Panc1 (cell line): ENCODE results near the gene PPP1R15B.

Experiments
- SIN3A ChIP-seq: IDR thresholded peaks from 2 replicates; pipeline ENCODE4 v1.6.1; 2012; ENCODE audit warnings: low read depth, mild to moderate bottlenecking, low read length, moderate library complexity, borderline replicate concordance; ENCODE audit not compliant: insufficient read depth
- TCF7L2 ChIP-seq: IDR thresholded peaks from 2 replicates; pipeline ENCODE4 v1.6.1; 2011; ENCODE audit warnings: mild to moderate bottlenecking, low read depth, low read length, inconsistent platforms
- TF ChIP-seq, protein P1 (sequence below): fragments of 450-650 bp; IDR thresholded peaks from 2 replicates; pipeline ENCODE4 v1.5.1; 2017; ENCODE audit warnings: mild to moderate bottlenecking
- TF ChIP-seq, protein P2 (sequence below), 2 experiments: IDR thresholded peaks; 2 replicates each; pipeline ENCODE4 v1.6.1; 2011 to 2012; ENCODE audit warnings: low read depth in 2 of 2, control low read depth in 1 of 2, low read length in 1 of 2, mild to moderate bottlenecking in 1 of 2, moderate library complexity in 1 of 2; ENCODE audit not compliant: insufficient read depth in 1 of 2

DNA sequence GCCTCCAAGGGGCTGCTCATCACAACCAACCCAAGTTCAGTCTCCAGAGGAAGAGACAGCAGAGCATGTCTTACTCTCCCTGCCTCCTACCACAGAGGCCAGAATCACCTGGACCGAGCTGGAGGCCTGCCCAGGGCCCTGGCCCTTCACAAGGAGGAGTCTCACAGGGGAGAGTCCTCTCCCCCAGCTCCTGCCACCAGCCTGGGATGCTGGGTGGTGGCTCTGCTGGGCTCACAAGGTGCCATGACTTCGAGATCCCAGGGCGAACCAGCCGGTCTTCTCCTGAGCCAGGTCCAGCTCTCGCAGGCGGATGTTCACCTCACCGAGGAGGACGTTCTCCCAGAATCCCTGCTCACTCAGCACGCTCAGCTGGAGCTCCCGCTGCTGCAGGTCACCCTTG is 13.0 kb upstream of the PPP1R15B start:
- TF ChIP-seq, protein P1, sequence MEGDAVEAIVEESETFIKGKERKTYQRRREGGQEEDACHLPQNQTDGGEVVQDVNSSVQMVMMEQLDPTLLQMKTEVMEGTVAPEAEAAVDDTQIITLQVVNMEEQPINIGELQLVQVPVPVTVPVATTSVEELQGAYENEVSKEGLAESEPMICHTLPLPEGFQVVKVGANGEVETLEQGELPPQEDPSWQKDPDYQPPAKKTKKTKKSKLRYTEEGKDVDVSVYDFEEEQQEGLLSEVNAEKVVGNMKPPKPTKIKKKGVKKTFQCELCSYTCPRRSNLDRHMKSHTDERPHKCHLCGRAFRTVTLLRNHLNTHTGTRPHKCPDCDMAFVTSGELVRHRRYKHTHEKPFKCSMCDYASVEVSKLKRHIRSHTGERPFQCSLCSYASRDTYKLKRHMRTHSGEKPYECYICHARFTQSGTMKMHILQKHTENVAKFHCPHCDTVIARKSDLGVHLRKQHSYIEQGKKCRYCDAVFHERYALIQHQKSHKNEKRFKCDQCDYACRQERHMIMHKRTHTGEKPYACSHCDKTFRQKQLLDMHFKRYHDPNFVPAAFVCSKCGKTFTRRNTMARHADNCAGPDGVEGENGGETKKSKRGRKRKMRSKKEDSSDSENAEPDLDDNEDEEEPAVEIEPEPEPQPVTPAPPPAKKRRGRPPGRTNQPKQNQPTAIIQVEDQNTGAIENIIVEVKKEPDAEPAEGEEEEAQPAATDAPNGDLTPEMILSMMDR: no peak
- TF ChIP-seq, protein P2, sequence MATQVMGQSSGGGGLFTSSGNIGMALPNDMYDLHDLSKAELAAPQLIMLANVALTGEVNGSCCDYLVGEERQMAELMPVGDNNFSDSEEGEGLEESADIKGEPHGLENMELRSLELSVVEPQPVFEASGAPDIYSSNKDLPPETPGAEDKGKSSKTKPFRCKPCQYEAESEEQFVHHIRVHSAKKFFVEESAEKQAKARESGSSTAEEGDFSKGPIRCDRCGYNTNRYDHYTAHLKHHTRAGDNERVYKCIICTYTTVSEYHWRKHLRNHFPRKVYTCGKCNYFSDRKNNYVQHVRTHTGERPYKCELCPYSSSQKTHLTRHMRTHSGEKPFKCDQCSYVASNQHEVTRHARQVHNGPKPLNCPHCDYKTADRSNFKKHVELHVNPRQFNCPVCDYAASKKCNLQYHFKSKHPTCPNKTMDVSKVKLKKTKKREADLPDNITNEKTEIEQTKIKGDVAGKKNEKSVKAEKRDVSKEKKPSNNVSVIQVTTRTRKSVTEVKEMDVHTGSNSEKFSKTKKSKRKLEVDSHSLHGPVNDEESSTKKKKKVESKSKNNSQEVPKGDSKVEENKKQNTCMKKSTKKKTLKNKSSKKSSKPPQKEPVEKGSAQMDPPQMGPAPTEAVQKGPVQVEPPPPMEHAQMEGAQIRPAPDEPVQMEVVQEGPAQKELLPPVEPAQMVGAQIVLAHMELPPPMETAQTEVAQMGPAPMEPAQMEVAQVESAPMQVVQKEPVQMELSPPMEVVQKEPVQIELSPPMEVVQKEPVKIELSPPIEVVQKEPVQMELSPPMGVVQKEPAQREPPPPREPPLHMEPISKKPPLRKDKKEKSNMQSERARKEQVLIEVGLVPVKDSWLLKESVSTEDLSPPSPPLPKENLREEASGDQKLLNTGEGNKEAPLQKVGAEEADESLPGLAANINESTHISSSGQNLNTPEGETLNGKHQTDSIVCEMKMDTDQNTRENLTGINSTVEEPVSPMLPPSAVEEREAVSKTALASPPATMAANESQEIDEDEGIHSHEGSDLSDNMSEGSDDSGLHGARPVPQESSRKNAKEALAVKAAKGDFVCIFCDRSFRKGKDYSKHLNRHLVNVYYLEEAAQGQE (IDR thresholded peaks at IDR 0.05; ENCODE audit: insufficient read depth in 1 of 2, low read depth in 2 of 2, low read length in 1 of 2): no peak
- TF ChIP-seq SIN3A (no peak), TCF7L2 (no peak)
